Measurements from ENCODE around the gene GNAO1.

Gene GNAO1

DNA sequence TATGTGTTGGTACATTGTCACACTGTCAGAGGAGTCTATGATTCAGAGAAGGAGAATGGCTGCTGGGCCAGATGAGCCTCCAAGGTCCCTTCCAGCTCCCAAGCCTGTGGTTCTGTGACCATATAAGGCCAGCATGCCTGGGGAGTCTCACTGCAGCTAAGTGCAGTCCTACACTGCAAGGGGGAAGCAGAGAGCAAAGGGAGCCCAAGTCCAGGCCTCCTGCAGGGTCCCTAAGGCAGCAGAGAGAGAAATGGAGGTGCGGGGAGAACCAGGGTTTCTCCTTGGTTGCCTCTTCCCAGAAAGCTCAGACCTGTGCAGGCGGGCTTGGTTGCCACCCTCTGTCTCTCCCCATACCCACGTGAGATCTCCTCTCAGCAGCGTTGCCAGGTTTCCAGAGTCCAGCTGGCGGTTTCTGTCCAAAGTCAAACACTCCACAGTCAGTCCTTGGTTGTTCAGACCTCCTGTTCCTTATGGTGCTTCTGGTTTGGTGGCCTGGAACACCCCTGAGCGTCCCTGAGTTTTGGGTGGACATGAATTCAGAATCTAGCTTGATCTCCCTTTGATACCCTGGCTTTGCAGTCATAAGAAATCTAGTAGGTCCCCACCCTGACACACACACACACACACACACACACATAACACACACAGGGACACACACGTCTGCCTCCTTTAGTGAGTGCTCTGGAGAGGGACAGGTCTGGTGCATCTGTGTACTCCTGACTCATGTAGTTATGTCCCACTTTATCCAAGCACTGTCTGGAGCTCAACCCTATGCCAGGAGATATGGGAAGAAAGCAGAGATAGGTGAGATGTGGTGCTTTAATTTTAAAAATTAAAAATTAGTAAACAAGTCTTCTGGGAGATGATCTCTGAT, 78.8 kb downstream of the GNAO1 start:
- H3K27ac ChIP-seq = no peak overlapping the region
- TF ChIP-seq, protein P1, sequence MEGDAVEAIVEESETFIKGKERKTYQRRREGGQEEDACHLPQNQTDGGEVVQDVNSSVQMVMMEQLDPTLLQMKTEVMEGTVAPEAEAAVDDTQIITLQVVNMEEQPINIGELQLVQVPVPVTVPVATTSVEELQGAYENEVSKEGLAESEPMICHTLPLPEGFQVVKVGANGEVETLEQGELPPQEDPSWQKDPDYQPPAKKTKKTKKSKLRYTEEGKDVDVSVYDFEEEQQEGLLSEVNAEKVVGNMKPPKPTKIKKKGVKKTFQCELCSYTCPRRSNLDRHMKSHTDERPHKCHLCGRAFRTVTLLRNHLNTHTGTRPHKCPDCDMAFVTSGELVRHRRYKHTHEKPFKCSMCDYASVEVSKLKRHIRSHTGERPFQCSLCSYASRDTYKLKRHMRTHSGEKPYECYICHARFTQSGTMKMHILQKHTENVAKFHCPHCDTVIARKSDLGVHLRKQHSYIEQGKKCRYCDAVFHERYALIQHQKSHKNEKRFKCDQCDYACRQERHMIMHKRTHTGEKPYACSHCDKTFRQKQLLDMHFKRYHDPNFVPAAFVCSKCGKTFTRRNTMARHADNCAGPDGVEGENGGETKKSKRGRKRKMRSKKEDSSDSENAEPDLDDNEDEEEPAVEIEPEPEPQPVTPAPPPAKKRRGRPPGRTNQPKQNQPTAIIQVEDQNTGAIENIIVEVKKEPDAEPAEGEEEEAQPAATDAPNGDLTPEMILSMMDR (conservative IDR thresholded peaks at IDR 0.05) = no peak
- TF ChIP-seq ZFX (IDR thresholded peaks at IDR 0.05) = no peak

DNA sequence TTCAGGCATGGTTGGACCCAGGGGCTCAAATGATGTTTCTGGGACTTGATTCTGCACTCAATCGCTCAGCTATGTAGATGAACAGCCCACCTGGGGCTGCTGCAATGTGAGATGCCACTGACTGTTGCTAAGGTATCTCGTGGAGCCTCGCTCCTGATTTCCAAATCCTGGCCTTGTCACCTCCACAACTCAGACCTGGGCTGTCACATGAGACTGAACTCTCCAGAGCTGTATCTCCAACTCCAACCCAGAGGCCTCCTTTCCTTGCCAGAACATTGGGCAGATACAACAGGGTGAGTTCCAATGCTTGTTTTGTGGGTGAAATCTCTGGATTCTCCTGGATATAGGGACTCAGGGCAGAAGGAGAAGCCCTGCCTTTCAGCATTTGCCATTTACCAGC, 79.5 kb downstream of the GNAO1 start:
- no peak overlapping the region for H3K27ac ChIP-seq
- no peak for TF ChIP-seq ZFX (IDR thresholded peaks at IDR 0.05)
- TF ChIP-seq, protein P1 (conservative IDR thresholded peaks at IDR 0.05) = no peak

DNA sequence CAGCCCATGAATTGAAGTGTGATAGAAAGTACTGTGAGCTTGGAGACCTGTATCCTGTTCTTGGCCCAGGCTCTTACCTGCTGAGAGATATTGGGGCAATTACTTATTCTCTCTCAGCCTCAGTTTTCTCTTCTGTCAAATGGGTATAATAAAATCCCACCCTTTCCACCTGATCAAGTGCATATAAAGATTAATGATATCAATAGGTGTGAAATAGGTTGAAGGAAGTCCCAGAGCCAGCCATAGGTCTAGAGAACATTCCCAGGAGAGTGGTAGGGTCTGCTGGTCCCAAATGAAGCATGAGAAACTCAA, 81.2 kb downstream of the GNAO1 start:
- TF ChIP-seq, protein P1 (conservative IDR thresholded peaks at IDR 0.05) = no peak
- no peak for TF ChIP-seq ZFX (IDR thresholded peaks at IDR 0.05)
- H3K27ac ChIP-seq = no peak overlapping the region

DNA sequence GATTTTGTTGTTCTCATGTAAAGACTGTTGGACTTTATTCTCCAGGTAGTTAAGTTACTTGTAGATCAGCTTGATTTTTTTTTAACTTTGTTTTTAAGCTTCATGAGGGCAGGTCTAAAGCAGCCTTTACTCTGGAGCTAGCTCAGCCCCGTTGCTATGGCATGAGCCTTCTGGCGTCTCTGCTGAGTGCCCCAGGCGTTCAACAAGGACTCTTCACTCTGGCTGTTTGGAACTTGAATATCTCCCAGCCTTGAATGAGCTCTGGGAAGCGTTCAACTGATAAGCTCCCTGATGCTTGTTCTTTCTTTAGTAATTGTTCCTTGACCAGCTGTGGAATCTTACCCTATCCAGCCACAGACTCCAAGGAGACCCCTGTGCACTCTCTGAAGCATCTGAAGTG, 82.3 kb downstream of the GNAO1 start:
- TF ChIP-seq, protein P1 (conservative IDR thresholded peaks at IDR 0.05) = no peak
- TF ChIP-seq ZFX (IDR thresholded peaks at IDR 0.05) = no peak
- H3K27ac ChIP-seq = no peak overlapping the region

DNA sequence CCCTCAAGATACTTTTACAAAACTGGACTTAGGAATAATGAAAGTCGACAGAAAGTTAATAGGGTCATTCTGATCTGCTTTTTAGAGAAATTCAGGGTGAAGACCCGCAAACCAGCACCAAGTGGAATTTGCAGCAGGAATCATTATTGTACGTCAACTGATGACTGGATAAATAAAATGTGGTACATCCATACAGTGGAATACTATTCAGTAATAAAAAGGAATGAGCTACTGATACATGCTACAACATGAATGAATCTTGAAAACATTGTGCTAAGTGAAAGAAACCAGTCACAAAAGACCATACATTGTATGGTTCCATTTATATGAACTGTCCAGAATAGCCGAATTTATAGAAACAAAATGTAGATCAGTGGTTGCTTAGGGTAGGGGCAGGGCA, 83.1 kb downstream of the GNAO1 start:
- TF ChIP-seq, protein P1 (conservative IDR thresholded peaks at IDR 0.05) = no peak
- TF ChIP-seq ZFX (IDR thresholded peaks at IDR 0.05) = no peak
- no peak overlapping the region for H3K27ac ChIP-seq

DNA sequence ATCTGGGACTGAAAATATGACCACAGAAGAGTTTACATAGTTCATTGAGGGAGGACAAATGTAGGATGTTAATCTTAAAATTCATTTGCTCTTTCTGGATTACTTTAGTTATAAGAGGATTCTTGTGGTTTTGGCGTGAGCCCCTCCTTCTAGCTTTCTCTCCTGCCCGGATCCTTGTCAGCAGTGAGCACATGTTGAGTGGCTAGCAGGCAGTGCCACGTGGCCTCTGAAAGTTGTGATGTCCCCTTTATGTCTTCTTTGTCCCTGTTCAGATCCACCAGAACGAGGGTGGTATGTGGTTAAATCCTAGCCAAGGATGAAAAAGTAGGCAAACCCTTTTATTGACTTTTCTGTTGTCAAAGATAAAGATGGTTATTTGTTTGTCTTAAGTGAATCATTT, 83.8 kb downstream of the GNAO1 start:
- no peak overlapping the region for H3K27ac ChIP-seq
- TF ChIP-seq, protein P1 (conservative IDR thresholded peaks at IDR 0.05) = no peak
- TF ChIP-seq ZFX (IDR thresholded peaks at IDR 0.05) = no peak

DNA sequence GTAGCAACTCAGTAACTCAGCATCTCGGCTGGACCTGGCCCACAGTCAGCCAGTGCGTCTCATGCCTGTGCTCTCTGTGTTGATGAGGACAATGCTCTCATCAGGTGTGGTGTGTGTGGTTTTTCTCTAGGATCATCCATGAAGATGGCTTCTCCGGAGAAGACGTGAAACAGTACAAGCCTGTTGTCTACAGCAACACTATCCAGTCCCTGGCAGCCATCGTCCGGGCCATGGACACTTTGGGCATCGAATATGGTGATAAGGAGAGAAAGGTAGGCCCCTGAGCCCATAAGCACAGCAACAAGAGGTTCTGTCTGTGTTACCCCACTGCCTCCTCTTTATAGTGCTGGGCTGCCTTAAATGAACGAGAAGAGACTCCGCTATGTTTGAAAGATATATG, 84.5 kb downstream of the GNAO1 start:
- no peak overlapping the region for H3K27ac ChIP-seq
- no peak for TF ChIP-seq ZFX (IDR thresholded peaks at IDR 0.05)
- TF ChIP-seq, protein P1 (conservative IDR thresholded peaks at IDR 0.05) = no peak
